Measurements from ENCODE around the gene A4GALT. TPM values are rescaled to one million over a fixed set of nuclear protein-coding genes. Genes with fewer than 3 reads are reported as not detected.
A peak's percentile ranks its signal among the peaks of the same experiment; 100 is the strongest.

The A4GALT gene
- total RNA-seq, 1 donor from 2014 or later, result 12.7 TPM

DNA sequence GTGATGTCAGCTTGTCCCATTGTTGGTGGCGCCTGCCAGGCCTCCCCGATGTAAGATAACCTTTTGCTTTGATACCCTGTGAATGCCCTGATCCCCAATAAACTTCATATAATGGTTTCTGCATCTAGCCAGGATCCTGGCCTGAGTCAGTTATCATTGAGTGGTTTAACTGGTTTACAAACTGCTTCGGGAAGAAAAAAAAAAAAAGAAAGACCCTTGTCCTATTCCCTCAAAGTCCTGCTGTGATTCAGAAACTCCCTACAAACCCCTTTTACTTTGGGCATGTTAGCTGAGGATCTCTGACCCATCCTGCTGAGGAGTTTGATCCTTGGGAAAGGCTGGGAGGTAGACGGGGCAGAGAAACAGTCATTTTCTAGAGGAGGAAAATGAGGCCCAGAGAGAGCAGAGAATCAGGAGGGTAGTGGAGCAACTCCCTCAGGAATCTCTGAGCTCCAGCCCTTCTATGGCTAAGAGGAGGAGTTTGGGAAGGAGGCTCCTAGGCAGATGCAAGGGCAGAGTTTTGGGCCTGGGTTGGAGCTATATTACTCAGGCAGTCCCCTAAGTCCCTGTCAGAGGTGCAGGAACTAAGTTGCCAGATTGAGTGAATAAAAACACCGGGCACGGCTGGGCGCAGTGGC lies 66.1 kb downstream of the A4GALT start:
- Histone ChIP-seq H3K27me3 (ENCODE audit: control insufficient read depth, insufficient read depth, low read length) (no peaks in the 10 kb centered on the region), H3K36me3 (ENCODE audit: control insufficient read depth, insufficient read depth, low read length) (no peaks in the 10 kb centered on the region), H3K4me3 (ENCODE audit: low read depth, low read length) (no peak overlapping the region)
- no peak for DNase-seq (ENCODE audit: low read depth)
- TF ChIP-seq CTCF (IDR thresholded peaks at IDR 0.05; ENCODE audit: insufficient read depth, low read length, poor library complexity, severe bottlenecking), result no peak

DNA sequence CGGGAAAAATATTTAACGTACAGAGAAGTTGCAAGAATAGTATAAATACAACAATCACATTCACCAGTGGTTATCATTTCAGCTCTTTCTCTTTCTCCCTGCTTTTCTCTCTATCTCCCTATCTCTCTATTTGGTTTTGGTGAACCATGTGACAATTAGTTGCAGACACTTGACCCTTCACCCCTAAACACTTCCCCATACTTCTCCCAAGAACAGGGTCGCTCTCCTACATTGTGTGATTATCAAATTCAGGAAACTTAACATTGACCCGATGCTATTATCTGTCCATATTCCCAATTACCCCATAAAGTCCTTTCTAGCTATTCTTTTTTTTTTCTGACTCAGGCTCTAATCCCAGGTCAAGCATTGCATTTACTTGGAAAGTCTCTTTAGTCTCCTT lies 66.7 kb downstream of the A4GALT start:
- Histone ChIP-seq H3K36me3 (ENCODE audit: control insufficient read depth, insufficient read depth, low read length) (no peaks in the 10 kb centered on the region), H3K4me3 (ENCODE audit: low read depth, low read length) (no peak overlapping the region), H3K27me3 (ENCODE audit: control insufficient read depth, insufficient read depth, low read length) (no peaks in the 10 kb centered on the region)
- DNase-seq (ENCODE audit: low read depth), result no peak
- no peak for TF ChIP-seq CTCF (IDR thresholded peaks at IDR 0.05; ENCODE audit: insufficient read depth, low read length, poor library complexity, severe bottlenecking)

DNA sequence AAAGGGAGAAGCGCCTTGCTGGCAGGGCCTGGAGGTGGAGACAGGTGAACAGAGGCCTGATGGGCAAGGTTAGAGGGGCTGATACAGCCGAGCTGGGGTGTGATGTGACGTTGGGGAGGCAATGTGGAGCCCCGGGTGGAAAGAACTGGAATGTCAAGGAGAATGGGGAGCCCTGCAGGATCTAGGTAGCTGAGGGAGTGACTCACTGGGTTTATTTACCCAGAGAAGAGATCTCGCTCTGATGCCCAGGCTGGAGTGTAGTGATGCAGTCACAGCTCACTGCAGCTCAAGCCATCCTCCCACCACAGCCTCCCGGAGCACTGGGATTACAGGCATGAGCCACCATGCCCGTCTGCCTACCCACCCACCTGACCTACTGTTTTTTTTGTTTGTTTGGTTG lies 69.5 kb downstream of the A4GALT start:
- no peak overlapping the region for H3K4me3 ChIP-seq (ENCODE audit: low read depth, low read length)
- DNase-seq (ENCODE audit: low read depth), result peak; percentile 41
- H3K36me3 ChIP-seq (ENCODE audit: control insufficient read depth, insufficient read depth, low read length), result no peaks in the 10 kb centered on the region
- no peak for TF ChIP-seq CTCF (IDR thresholded peaks at IDR 0.05; ENCODE audit: insufficient read depth, low read length, poor library complexity, severe bottlenecking)
- H3K27me3 ChIP-seq (ENCODE audit: control insufficient read depth, insufficient read depth, low read length), result no peaks in the 10 kb centered on the region

- Histone ChIP-seq H3K4me3 (ENCODE audit: low read depth, low read length) (peak within 1 kb of the TSS; percentile 94), H3K27me3 (ENCODE audit: control insufficient read depth, insufficient read depth, low read length) (no peaks in the 10 kb centered on the region), H3K36me3 (ENCODE audit: control insufficient read depth, insufficient read depth, low read length) (no peaks in the 10 kb centered on the region)
- DNase-seq (ENCODE audit: low read depth), result no peak
- peak; percentile 8 for TF ChIP-seq CTCF (IDR thresholded peaks at IDR 0.05; ENCODE audit: insufficient read depth, low read length, poor library complexity, severe bottlenecking)
These were observed 71.2 kb downstream of the A4GALT start, which contains the start of gene CYB5R3 for GRCh38 chr22:42649246-42650099. Gene CYB5R3, minus strand, starts transcription at chr22:42649392. Its CDS starts 77 bp downstream, at chr22:42649315.

DNA sequence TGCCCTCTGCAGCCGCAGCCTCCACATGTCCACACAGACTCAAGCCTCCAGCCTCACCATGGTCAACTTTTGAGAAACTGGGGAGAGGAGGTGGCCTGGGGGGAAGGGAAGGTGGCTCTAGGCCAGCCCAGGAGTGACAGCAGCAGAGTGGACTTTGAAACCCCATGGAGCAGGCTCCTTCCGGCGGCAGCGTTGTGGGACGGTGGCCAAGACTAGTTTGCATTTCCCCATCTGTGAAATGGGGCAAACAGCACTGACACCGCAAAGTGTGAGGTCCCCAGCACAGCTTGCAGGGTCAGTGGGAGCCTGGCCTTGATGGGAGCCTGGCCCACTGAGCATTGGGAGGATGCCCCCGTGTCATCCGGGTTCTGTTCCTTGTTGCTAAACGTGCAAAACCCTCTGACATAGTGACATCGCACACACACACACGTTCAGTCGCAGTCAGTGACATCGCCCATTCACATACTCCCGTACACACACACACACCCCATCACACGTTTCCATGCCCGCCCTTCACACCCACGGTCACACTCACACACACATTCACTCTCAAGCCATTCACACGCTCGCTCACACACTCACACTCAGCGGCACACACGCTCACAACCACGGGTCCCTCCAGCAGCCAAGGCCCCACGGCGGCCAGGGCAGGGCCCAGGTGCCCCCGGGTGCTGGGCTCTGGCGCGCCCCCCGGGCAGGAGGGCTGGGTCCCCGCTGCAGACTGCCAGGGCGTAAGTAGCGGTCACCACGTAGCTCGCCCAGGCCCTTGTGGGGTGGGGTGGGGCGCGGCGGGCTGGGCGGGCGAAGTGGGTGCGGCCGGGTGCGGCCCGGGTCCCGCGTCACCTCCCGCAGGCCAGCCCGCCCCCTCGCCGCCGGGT lies 72.1 kb downstream of the A4GALT start:
- TF ChIP-seq CTCF (IDR thresholded peaks at IDR 0.05; ENCODE audit: insufficient read depth, low read length, poor library complexity, severe bottlenecking), result no peak
- H3K27me3 ChIP-seq (ENCODE audit: control insufficient read depth, insufficient read depth, low read length), result no peaks in the 10 kb centered on the region
- peak overlapping the region; percentile 94 for H3K4me3 ChIP-seq (ENCODE audit: low read depth, low read length)
- DNase-seq (ENCODE audit: low read depth), result no peak
- no peaks in the 10 kb centered on the region for H3K36me3 ChIP-seq (ENCODE audit: control insufficient read depth, insufficient read depth, low read length)
